AG04449 (cell line): ENCODE measurements around the gene RPUSD3.

ENCODE experiments used
- CTCF ChIA-PET: fragments of 350-600 bp; formaldehyde crosslinking; extraction: SDS; loops from one replicate; lab custom pipeline; 2021; ENCODE audit warnings: antibody characterized with exemption; lab: Yijun Ruan, JAX
- POLR2A ChIA-PET: fragments of 400-600, 350-600 bp; formaldehyde crosslinking; extraction: SDS; loops from one replicate; lab custom pipeline; 2020; ENCODE audit warnings: antibody characterized with exemption, inconsistent platforms; lab: Yijun Ruan, JAX
- DNase-seq: peaks from one replicate; pipeline ENCODE4 v3.0.0-alpha.2; 2010; ENCODE audit warnings: low read depth, low spot score
- H3K4me3 ChIP-seq: 2 replicates; pipeline ENCODE4 v1.5.1; 2011; ENCODE audit warnings: low read depth, mild to moderate bottlenecking, control low read depth, low read length
- CTCF ChIP-seq: IDR thresholded peaks from one replicate; pipeline ENCODE4 v1.5.1; 2011; ENCODE audit warnings: mild to moderate bottlenecking, moderate library complexity, low read length, control low read depth, inconsistent platforms; ENCODE audit not compliant: insufficient read depth; ENCODE audit errors: missing control alignments

RPUSD3 gene

GRCh38 chr3:9841015-9841414 is 2.8 kb downstream of the RPUSD3 start:
- DNase-seq: no peak
- TF ChIP-seq CTCF: no peak
- ChIA-PET CTCF (interaction anchor here (1.8 to 2.7 kb wide), 3 partner anchors 8 to 106 kb away, joined by 9 to 13 read pairs (median 12); no protein-coding TSS in a partner anchor), POLR2A (interaction anchor here (0.6 kb wide), 1 partner anchor 43 kb away, joined by 4 read pairs; no protein-coding TSS in a partner anchor)
- H3K4me3 ChIP-seq: no peak overlapping the region

GRCh38 chr3:9838856-9839255 is 5.0 kb downstream of the RPUSD3 start:
- DNase-seq: no peak
- ChIA-PET POLR2A (no interaction called here), CTCF (interaction anchor here (1.1 to 2.7 kb wide), 4 partner anchors 7 to 170 kb away, joined by 3 to 12 read pairs (median 6); no protein-coding TSS in a partner anchor)
- TF ChIP-seq CTCF: no peak
- H3K4me3 ChIP-seq: no peak overlapping the region

GRCh38 chr3:9837701-9838582 is 5.9 kb downstream of the RPUSD3 start:
- no peak overlapping the region for H3K4me3 ChIP-seq
- no peak for DNase-seq
- ChIA-PET CTCF (interaction anchor here (0.6 to 2.2 kb wide), 4 partner anchors 19 to 171 kb away, joined by 3 to 8 read pairs (median 4); no protein-coding TSS in a partner anchor), POLR2A (no interaction called here)
- no peak for TF ChIP-seq CTCF

GRCh38 chr3:9834520-9835380 is 9.1 kb downstream of the RPUSD3 start:
- no peak for DNase-seq
- TF ChIP-seq CTCF: no peak
- ChIA-PET POLR2A (no interaction called here), CTCF (interaction anchor here (1.3 kb wide), 2 partner anchors 112 to 117 kb away, joined by 3 to 6 read pairs; no protein-coding TSS in a partner anchor)
- H3K4me3 ChIP-seq: no peak overlapping the region

GRCh38 chr3:9833078-9833477 is 10.7 kb downstream of the RPUSD3 start:
- ChIA-PET POLR2A (no interaction called here), CTCF (interaction anchor here (0.5 to 1.7 kb wide), 3 partner anchors 12 to 135 kb away, joined by 3 to 6 read pairs (median 4); partner anchors contain the start of gene CRELD1)
- no peak overlapping the region for H3K4me3 ChIP-seq
- no peak for DNase-seq
- no peak for TF ChIP-seq CTCF
